RWPE1 (cell line): ENCODE results near the gene AGTPBP1.

Experiments used
- CTCF ChIA-PET: fragments of 350-600 bp; sonication (Branson Sonifier 250); formaldehyde crosslinking; extraction: SDS; loops from one replicate; lab custom pipeline; 2021; lab: Yijun Ruan, JAX
- POLR2A ChIA-PET: fragments of 400-600 bp; formaldehyde crosslinking; extraction: SDS; loops from one replicate; lab custom pipeline; 2020; ENCODE audit warnings: antibody characterized with exemption; ENCODE audit not compliant: low non-redundant PET; lab: Yijun Ruan, JAX
- DNase-seq: peaks from one replicate; pipeline ENCODE4 v3.0.0; 2012; ENCODE audit warnings: low spot score
- H3K27ac ChIP-seq: fragments of 450-650 bp; 2 replicates; pipeline ENCODE4 v1.5.1; 2017
- CTCF ChIP-seq: fragments of 450-650 bp; conservative IDR thresholded peaks from 2 replicates; pipeline ENCODE4 v1.5.1; 2017; ENCODE audit warnings: low read depth, mild to moderate bottlenecking

The AGTPBP1 gene

GRCh38 chr9:85541876-85542275 lies 199.9 kb downstream of the AGTPBP1 start:
- no peak for TF ChIP-seq CTCF
- ChIA-PET CTCF (interaction anchor here (0.6 to 1.0 kb wide), 2 partner anchors 14 to 20 kb away, joined by 6 read pairs; no protein-coding TSS in a partner anchor), POLR2A (no interaction called here)
- no peak for DNase-seq
- no peak overlapping the region for H3K27ac ChIP-seq

- ChIA-PET POLR2A (no interaction called here), CTCF (interaction anchor here (0.6 kb wide), 1 partner anchor 9 kb away, joined by 4 read pairs; no protein-coding TSS in a partner anchor)
- no peak for TF ChIP-seq CTCF
Measured at GRCh38 chr9:85536514-85536913, 205.2 kb downstream of the AGTPBP1 start.

GRCh38 chr9:85536076-85536475 lies 205.7 kb downstream of the AGTPBP1 start:
- ChIA-PET CTCF (no interaction called here), POLR2A (no interaction called here)
- peak; percentile 38 for DNase-seq
- no peak overlapping the region for H3K27ac ChIP-seq
- TF ChIP-seq CTCF: no peak

More at GRCh38 chr9:85536514-85536913, 205.2 kb downstream of the AGTPBP1 start:
- H3K27ac ChIP-seq: no peak overlapping the region
- no peak for DNase-seq

- H3K27ac ChIP-seq: no peak overlapping the region
- CTCF ChIA-PET: interaction anchor here (0.8 kb wide), 1 partner anchor 101 kb away, joined by 3 read pairs; no protein-coding TSS in a partner anchor
- TF ChIP-seq CTCF: no peak
- DNase-seq: no peak
- POLR2A ChIA-PET: no interaction called here
Measured at GRCh38 chr9:85534340-85534739, 207.4 kb downstream of the AGTPBP1 start.

- TF ChIP-seq CTCF: no peak
- CTCF ChIA-PET: no interaction called here
- H3K27ac ChIP-seq: no peak overlapping the region
- POLR2A ChIA-PET: no interaction called here
- no peak for DNase-seq
Measured at GRCh38 chr9:85533538-85533937, 208.2 kb downstream of the AGTPBP1 start.

GRCh38 chr9:85530721-85531120 lies 211.0 kb downstream of the AGTPBP1 start:
- no peak for TF ChIP-seq CTCF
- POLR2A ChIA-PET: no interaction called here
- DNase-seq: no peak
- H3K27ac ChIP-seq: no peak overlapping the region
- CTCF ChIA-PET: no interaction called here
